ENCODE measurements around the gene ORC5. TPM values are rescaled to one million over a fixed set of nuclear protein-coding genes. Genes with fewer than 3 reads are reported as not detected.
"Not testable (repeated sequence)": the region's sequence is repeated elsewhere in the genome, so short reads cannot be mapped to it uniquely, and the experiment has no call there.

Gene ORC5
- total RNA-seq, 1 experiment from 2014 or later: 21.0 TPM

DNA sequence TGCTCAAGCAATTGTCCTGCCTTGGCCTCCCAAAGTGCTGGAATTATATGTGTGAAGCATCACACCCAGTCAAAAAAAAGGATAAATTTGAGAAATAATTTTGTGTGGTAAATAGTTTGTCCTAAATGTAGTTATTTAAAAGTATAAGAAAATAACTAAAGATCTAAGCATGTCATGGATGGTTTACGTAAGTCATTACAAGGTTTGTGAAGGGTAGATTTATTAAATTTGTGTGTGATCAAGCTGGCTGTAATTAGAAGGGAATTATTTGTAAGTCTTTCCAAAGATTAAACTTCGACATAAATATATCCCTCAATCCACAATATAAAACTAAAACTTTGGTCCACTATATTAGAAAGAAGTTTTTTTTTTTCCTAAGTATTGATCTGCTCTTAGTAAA, 28.6 kb downstream of the ORC5 start (continued):
- TF ChIP-seq PREB (CRISPR knock-in tag; IDR thresholded peaks at IDR 0.05; ENCODE audit: borderline replicate concordance): no peak
- TF ChIP-seq, protein P1, sequence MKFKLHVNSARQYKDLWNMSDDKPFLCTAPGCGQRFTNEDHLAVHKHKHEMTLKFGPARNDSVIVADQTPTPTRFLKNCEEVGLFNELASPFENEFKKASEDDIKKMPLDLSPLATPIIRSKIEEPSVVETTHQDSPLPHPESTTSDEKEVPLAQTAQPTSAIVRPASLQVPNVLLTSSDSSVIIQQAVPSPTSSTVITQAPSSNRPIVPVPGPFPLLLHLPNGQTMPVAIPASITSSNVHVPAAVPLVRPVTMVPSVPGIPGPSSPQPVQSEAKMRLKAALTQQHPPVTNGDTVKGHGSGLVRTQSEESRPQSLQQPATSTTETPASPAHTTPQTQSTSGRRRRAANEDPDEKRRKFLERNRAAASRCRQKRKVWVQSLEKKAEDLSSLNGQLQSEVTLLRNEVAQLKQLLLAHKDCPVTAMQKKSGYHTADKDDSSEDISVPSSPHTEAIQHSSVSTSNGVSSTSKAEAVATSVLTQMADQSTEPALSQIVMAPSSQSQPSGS (CRISPR knock-in tag; IDR thresholded peaks at IDR 0.05; ENCODE audit: borderline replicate concordance, low read depth): no peak

DNA sequence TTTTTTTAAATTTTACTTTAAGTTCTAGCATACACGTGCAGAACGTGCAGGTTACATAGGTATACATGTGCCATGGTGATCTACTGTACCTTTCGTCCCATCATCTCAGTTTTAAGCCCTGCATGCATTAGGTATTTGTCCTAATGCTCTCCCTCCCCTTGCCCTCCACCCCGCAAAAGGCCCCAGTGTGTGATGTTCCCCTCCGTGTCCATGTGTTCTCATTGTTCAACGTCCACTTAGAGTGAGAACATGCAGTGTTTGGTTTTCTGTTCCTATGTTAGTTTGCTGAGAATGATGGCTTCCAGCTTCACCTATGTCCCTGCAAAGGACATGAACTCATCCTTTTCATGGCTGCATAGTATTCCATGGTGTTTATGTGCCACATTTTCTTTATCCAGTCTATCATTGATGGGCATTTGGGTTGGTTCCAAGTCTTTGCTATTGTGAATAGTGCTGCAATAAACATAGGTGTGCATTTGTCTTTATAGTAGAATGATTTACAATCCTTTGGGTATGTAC, 30.2 kb downstream of the ORC5 start:
- H3K27ac Mint-ChIP-seq; POLR2A ChIA-PET; DNase-seq (ENCODE audit: low spot score); H3K4me3 Mint-ChIP-seq; CTCF ChIA-PET; H3K27me3 Mint-ChIP-seq (ENCODE audit: low read depth); ATAC-seq: not testable (repeated sequence)
- Mint-ChIP-seq H3K4me1 (peaks cover 23% of the 10 kb centered on the region), H3K9me3 (peaks cover 47% of the 10 kb centered on the region), H3K36me3 (peaks cover 56% of the 10 kb centered on the region)

- ATAC-seq (no peak), DNase-seq (ENCODE audit: low spot score) (no peak)
- Mint-ChIP-seq H3K4me3 (no peak overlapping the region), H3K27me3 (ENCODE audit: low read depth) (no peaks in the 10 kb centered on the region), H3K9me3 (peaks cover 37% of the 10 kb centered on the region), H3K27ac (no peak overlapping the region), H3K4me1 (peaks cover 23% of the 10 kb centered on the region), H3K36me3 (peaks cover 51% of the 10 kb centered on the region)
- TF ChIP-seq TEAD1 (CRISPR knock-in tag; IDR thresholded peaks at IDR 0.05): no peak
- TF ChIP-seq HMGA2 (CRISPR knock-in tag; IDR thresholded peaks at IDR 0.05): no peak
- no peak for TF ChIP-seq ZNF263 (CRISPR knock-in tag; IDR thresholded peaks at IDR 0.05; ENCODE audit: low read depth)
- no peak for TF ChIP-seq RELA (CRISPR knock-in tag; IDR thresholded peaks at IDR 0.05; ENCODE audit: borderline replicate concordance)
- no peak for TF ChIP-seq IRF2 (CRISPR knock-in tag; IDR thresholded peaks at IDR 0.05; ENCODE audit: borderline replicate concordance, low read depth)
- no peak for TF ChIP-seq JUN (CRISPR knock-in tag; IDR thresholded peaks at IDR 0.05)
- TF ChIP-seq SMAD4 (CRISPR knock-in tag; IDR thresholded peaks at IDR 0.05): no peak
- TF ChIP-seq, protein P2, sequence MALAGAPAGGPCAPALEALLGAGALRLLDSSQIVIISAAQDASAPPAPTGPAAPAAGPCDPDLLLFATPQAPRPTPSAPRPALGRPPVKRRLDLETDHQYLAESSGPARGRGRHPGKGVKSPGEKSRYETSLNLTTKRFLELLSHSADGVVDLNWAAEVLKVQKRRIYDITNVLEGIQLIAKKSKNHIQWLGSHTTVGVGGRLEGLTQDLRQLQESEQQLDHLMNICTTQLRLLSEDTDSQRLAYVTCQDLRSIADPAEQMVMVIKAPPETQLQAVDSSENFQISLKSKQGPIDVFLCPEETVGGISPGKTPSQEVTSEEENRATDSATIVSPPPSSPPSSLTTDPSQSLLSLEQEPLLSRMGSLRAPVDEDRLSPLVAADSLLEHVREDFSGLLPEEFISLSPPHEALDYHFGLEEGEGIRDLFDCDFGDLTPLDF (CRISPR knock-in tag; IDR thresholded peaks at IDR 0.05): no peak
- TF ChIP-seq FOXJ3 (CRISPR knock-in tag; IDR thresholded peaks at IDR 0.05; ENCODE audit: borderline replicate concordance): no peak
- TF ChIP-seq, protein P3, sequence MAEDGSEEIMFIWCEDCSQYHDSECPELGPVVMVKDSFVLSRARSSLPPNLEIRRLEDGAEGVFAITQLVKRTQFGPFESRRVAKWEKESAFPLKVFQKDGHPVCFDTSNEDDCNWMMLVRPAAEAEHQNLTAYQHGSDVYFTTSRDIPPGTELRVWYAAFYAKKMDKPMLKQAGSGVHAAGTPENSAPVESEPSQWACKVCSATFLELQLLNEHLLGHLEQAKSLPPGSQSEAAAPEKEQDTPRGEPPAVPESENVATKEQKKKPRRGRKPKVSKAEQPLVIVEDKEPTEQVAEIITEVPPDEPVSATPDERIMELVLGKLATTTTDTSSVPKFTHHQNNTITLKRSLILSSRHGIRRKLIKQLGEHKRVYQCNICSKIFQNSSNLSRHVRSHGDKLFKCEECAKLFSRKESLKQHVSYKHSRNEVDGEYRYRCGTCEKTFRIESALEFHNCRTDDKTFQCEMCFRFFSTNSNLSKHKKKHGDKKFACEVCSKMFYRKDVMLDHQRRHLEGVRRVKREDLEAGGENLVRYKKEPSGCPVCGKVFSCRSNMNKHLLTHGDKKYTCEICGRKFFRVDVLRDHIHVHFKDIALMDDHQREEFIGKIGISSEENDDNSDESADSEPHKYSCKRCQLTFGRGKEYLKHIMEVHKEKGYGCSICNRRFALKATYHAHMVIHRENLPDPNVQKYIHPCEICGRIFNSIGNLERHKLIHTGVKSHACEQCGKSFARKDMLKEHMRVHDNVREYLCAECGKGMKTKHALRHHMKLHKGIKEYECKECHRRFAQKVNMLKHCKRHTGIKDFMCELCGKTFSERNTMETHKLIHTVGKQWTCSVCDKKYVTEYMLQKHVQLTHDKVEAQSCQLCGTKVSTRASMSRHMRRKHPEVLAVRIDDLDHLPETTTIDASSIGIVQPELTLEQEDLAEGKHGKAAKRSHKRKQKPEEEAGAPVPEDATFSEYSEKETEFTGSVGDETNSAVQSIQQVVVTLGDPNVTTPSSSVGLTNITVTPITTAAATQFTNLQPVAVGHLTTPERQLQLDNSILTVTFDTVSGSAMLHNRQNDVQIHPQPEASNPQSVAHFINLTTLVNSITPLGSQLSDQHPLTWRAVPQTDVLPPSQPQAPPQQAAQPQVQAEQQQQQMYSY (CRISPR knock-in tag; IDR thresholded peaks at IDR 0.05): no peak
- CTCF ChIA-PET: no interaction called here
- POLR2A ChIA-PET: no interaction called here
These were observed 31.5 kb downstream of the ORC5 start for GRCh38 chr7:104176332-104176731.

DNA sequence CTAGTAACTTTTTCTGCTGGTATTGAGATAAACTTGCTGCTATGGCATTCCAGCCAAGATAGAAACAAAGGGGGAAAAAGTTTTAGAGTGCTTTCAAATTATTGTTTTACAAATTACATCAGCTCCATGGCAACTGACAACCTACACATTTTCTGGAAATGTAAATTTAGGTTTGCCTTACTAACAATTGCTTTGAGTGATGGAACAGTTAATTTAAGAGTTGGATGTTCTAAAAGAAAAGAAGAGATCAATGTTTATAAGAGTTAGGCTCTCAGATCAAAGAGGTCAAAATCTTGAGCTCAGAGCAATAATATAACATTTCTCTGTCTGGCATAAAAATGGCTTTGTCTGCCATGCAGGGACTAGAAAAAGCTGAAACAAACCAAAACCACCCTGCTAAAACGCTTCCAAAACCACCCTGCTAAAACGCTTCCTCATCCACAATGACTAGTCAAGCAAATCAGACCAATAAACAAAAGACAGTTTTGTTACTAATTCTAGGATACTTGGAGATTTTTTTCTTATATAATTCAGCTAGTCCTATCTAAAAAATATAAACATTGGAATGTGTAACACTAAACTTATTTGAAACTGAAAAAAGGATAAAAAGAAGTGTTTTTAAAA, 32.3 kb downstream of the ORC5 start:
- Mint-ChIP-seq H3K4me1 (peaks cover 23% of the 10 kb centered on the region), H3K9me3 (peaks cover 30% of the 10 kb centered on the region), H3K36me3 (peaks cover 48% of the 10 kb centered on the region), H3K4me3 (no peak overlapping the region), H3K27me3 (ENCODE audit: low read depth) (no peaks in the 10 kb centered on the region), H3K27ac (peak overlapping the region; percentile 54)
- ATAC-seq (no peak), DNase-seq (ENCODE audit: low spot score) (no peak)
- ChIA-PET POLR2A (no interaction called here), CTCF (no interaction called here)
- TF ChIP-seq, protein P4, sequence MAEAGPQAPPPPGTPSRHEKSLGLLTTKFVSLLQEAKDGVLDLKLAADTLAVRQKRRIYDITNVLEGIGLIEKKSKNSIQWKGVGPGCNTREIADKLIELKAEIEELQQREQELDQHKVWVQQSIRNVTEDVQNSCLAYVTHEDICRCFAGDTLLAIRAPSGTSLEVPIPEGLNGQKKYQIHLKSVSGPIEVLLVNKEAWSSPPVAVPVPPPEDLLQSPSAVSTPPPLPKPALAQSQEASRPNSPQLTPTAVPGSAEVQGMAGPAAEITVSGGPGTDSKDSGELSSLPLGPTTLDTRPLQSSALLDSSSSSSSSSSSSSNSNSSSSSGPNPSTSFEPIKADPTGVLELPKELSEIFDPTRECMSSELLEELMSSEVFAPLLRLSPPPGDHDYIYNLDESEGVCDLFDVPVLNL (CRISPR knock-in tag; IDR thresholded peaks at IDR 0.05; ENCODE audit: borderline replicate concordance, low read depth): no peak
- TF ChIP-seq ZNF232 (CRISPR knock-in tag; IDR thresholded peaks at IDR 0.05) (no peak), ZBTB43 (CRISPR knock-in tag; IDR thresholded peaks at IDR 0.05) (no peak), NFE2L1 (CRISPR knock-in tag; IDR thresholded peaks at IDR 0.05) (no peak), KAT7 (CRISPR knock-in tag; IDR thresholded peaks at IDR 0.05; ENCODE audit: borderline replicate concordance) (no peak), ATF1 (CRISPR knock-in tag; IDR thresholded peaks at IDR 0.05) (no peak)

All from WTC11 (cell line).